Upper lobe of left lung (tissue), 6 donors: ENCODE results near the gene AP1B1. TPM values are rescaled to one million over a fixed set of nuclear protein-coding genes. Genes with fewer than 3 reads are reported as not detected.

Source experiments
- ATAC-seq, 2 donors: fragments of 200-7000 bp; cut with Tn5 transposase; one replicate each; pipeline ENCODE4 v1.9.1; 2022; ENCODE audit warnings: mild to moderate bottlenecking in 2 of 2, moderate library complexity in 2 of 2; ENCODE audit not compliant: low FRiP score in 2 of 2
- DNase-seq, 2 donors: peaks; one replicate each; pipeline ENCODE4 v3.0.0-alpha.2; 2019 to 2020
- H3K27ac ChIP-seq, 4 donors: fragments of 200-600 bp; sonication (generic); one replicate each; pipeline ENCODE4 v1.5.1; 2016 to 2019
- H3K27me3 ChIP-seq, 4 donors: fragments of 200-600 bp; sonication (generic); one replicate each; pipeline ENCODE4 v1.5.1; 2017 to 2019
- H3K36me3 ChIP-seq, 4 donors: fragments of 200-600 bp; sonication (generic); one replicate each; pipeline ENCODE4 v1.5.1; 2016 to 2019
- H3K4me1 ChIP-seq, 4 donors: fragments of 200-600 bp; sonication (generic); one replicate each; pipeline ENCODE4 v1.5.1; 2018 to 2019
- H3K4me3 ChIP-seq, 4 donors: fragments of 200-600 bp; sonication (generic); one replicate each; pipeline ENCODE4 v1.5.1; 2017 to 2019; ENCODE audit warnings: mild to moderate bottlenecking in 2 of 4, moderate library complexity in 1 of 4
- H3K9me3 ChIP-seq, 4 donors: fragments of 200-600 bp; sonication (generic); one replicate each; pipeline ENCODE4 v1.5.1; 2018 to 2019
- CTCF ChIP-seq, 6 experiments: fragments of 450-650 bp in 4 of 6; fragments of 200-600 bp in 2 of 6; sonication (generic) in 2 of 6; IDR thresholded peaks; one replicate each; pipeline ENCODE4 v1.5.1; 2016 to 2019; ENCODE audit warnings: antibody characterized with exemption in 6 of 6
- EP300 ChIP-seq, 4 donors: sonication (generic); formaldehyde crosslinking; IDR thresholded peaks; one replicate each; pipeline ENCODE4 v1.5.1; 2017; ENCODE audit warnings: antibody characterized with exemption in 4 of 4, control low read depth in 2 of 4
- POLR2A ChIP-seq, 4 donors: fragments of 450-650 bp; IDR thresholded peaks; one replicate each; pipeline ENCODE4 v1.5.1; 2016 to 2017; ENCODE audit warnings: antibody characterized with exemption in 4 of 4, mild to moderate bottlenecking in 2 of 4
- POLR2AphosphoS5 ChIP-seq, 2 donors: sonication (generic); formaldehyde crosslinking; IDR thresholded peaks; one replicate each; pipeline ENCODE4 v1.5.1; 2017; ENCODE audit warnings: antibody characterized with exemption in 2 of 2
- WGBS, 2 donors: methylation state at CpG; one replicate each; pipeline ENCODE4 v1.1.5; 2017 to 2018; 5-methylcytosine and 5-hydroxymethylcytosine counted together
- total RNA-seq, 6 donors: library from RNA; depleted of rRNA in 4 of 6; stranded (reverse); fragments of >200 nt in 4 of 6; gene quantifications; one replicate each; pipeline versions ENCODE4 v1.1.0 to v1.2.1, GENCODE V29; 2016 to 2021
- donor health status: DM: no; HTN: no; CAD: no; lungs with moderate emphysema.
- donor health status: DM: no; HTN: yes; CAD: no; lungs with severe emphysema.

Gene AP1B1
- total RNA-seq, 6 donors from 2014 or later, result 44.7 to 162 (median 80.7) TPM

GRCh38 chr22:29308148-29308790, 80.1 kb downstream of the AP1B1 start:
- H3K36me3 ChIP-seq, result no peaks in the 10 kb centered on the region
- 84 to 95% methylated on average over 11 to 24 of the region's 50 CpGs for WGBS, 2 donors
- peak overlapping the region in 3 of 4 donors; percentile 67 to 79 (median 75) for H3K4me3 ChIP-seq
- peaks cover 52 to 71% (median 59%) of the 10 kb centered on the region in 4 donors for H3K4me1 ChIP-seq
- TF ChIP-seq POLR2A (IDR thresholded peaks at IDR 0.05) (no peak), POLR2AphosphoS5 (IDR thresholded peaks at IDR 0.05) (no peak), CTCF (IDR thresholded peaks at IDR 0.05) (no peak), EP300 (IDR thresholded peaks at IDR 0.05) (no peak)
- H3K27me3 ChIP-seq, result peaks cover 0 to 2% (median under 1%) of the 10 kb centered on the region in 4 donors
- DNase-seq (peak in 1 of 2 donors; percentile 88), ATAC-seq (no peak)
- H3K27ac ChIP-seq, result peak overlapping the region; percentile 76 to 90 (median 86)
- no peaks in the 10 kb centered on the region for H3K9me3 ChIP-seq

- H3K4me1 ChIP-seq, result peaks cover 55 to 72% (median 62%) of the 10 kb centered on the region in 4 donors
- no peaks in the 10 kb centered on the region for H3K27me3 ChIP-seq
- no peaks in the 10 kb centered on the region for H3K9me3 ChIP-seq
- H3K27ac ChIP-seq, result peak overlapping the region; percentile 76 to 90 (median 86)
- no peak for DNase-seq
- 64 to 78% methylated on average over 12 to 20 of the region's 20 CpGs for WGBS, 2 donors
- no peak for TF ChIP-seq EP300 (IDR thresholded peaks at IDR 0.05)
- no peak for TF ChIP-seq POLR2A (IDR thresholded peaks at IDR 0.05)
- no peak for TF ChIP-seq CTCF (IDR thresholded peaks at IDR 0.05)
- TF ChIP-seq POLR2AphosphoS5 (IDR thresholded peaks at IDR 0.05), result no peak
- H3K4me3 ChIP-seq, result peak overlapping the region; percentile 67 to 79 (median 72)
- no peaks in the 10 kb centered on the region for H3K36me3 ChIP-seq
- ATAC-seq, result no peak
Measured at GRCh38 chr22:29307596-29308147, 80.7 kb downstream of the AP1B1 start.

- H3K36me3 ChIP-seq, result no peaks in the 10 kb centered on the region
- H3K4me1 ChIP-seq, result peaks cover 56 to 76% (median 61%) of the 10 kb centered on the region in 4 donors
- WGBS, 2 donors, result 27 to 34% methylated on average over 10 to 25 of the region's 83 CpGs
- peak; percentile 78 to 95 for DNase-seq
- H3K27ac ChIP-seq, result peak overlapping the region; percentile 76 to 90 (median 86)
- peak; percentile 68 to 84 for ATAC-seq
- TF ChIP-seq CTCF (IDR thresholded peaks at IDR 0.05) (peak in 4 of 6 experiments; percentile 6 to 28 (median 18)), POLR2A (IDR thresholded peaks at IDR 0.05) (peak in 2 of 4 donors; percentile 19 to 59), POLR2AphosphoS5 (IDR thresholded peaks at IDR 0.05) (peak in 1 of 2 donors; percentile 46), EP300 (IDR thresholded peaks at IDR 0.05) (no peak)
- peak overlapping the region; percentile 67 to 79 (median 72) for H3K4me3 ChIP-seq
- H3K27me3 ChIP-seq, result no peaks in the 10 kb centered on the region
- no peaks in the 10 kb centered on the region for H3K9me3 ChIP-seq
Measured at GRCh38 chr22:29306835-29307595, 81.4 kb downstream of the AP1B1 start.

GRCh38 chr22:29306175-29306834, 82.1 kb downstream of the AP1B1 start, which contains the start of gene GAS2L1:
Gene GAS2L1 (plus strand): TSS chr22:29306650. CDS start chr22:29308106, 1,456 bp downstream.
- Histone ChIP-seq H3K27ac (peak within 1 kb of the TSS; percentile 76 to 90 (median 86)), H3K27me3 (no peaks in the 10 kb centered on the region), H3K9me3 (no peaks in the 10 kb centered on the region), H3K36me3 (peaks cover 0 to 4% (median under 1%) of the 10 kb centered on the region in 4 donors), H3K4me1 (peaks cover 49 to 69% (median 55%) of the 10 kb centered on the region in 4 donors), H3K4me3 (peak within 1 kb of the TSS; percentile 67 to 79 (median 72))
- ATAC-seq, result peak; percentile 84 to 85
- peak; percentile 83 to 95 for DNase-seq
- TF ChIP-seq POLR2A (IDR thresholded peaks at IDR 0.05) (no peak), EP300 (IDR thresholded peaks at IDR 0.05) (no peak), POLR2AphosphoS5 (IDR thresholded peaks at IDR 0.05) (peak; percentile 28 to 40), CTCF (IDR thresholded peaks at IDR 0.05) (peak; percentile 64 to 85 (median 76))
- whole genome bisulfite sequencing, 2 donors, result 0% methylated on average over 9 to 29 of the region's 40 CpGs
